Measurements from ENCODE around the gene CHIT1. TPM values are rescaled to one million over a fixed set of nuclear protein-coding genes. Genes with fewer than 3 reads are reported as not detected.
A peak's percentile ranks its signal among the peaks of the same experiment; 100 is the strongest.

Gene CHIT1
- total and polyA plus RNA-seq, 2 of the 8 experiments (the other 6 are each of a cell fraction or from before 2014, with no cell fraction given): not detected

GRCh38 chr1:203173011-203173555 lies 56.4 kb downstream of the CHIT1 start:
- POLR2A ChIA-PET (ENCODE audit: partially characterized antibody): interaction anchor here (1.1 to 1.6 kb wide), 3 partner anchors 55 to 134 kb away, joined by 3 to 6 read pairs (median 3); no protein-coding TSS in a partner anchor
- CTCF ChIA-PET (ENCODE audit: partially characterized antibody): interaction anchor here (0.6 to 16.8 kb wide), 41 partner anchors 9 to 474 kb away, joined by 3 to 511 read pairs (median 7); partner anchors contain the start of genes ADORA1, CHI3L1 and MYOG
- TF ChIP-seq KDM5A (IDR thresholded peaks at IDR 0.05; ENCODE audit: low read length) (no peak), POLR2AphosphoS5 (IDR thresholded peaks at IDR 0.05; ENCODE audit: low read depth, low read length) (no peak), EP300 (IDR thresholded peaks at IDR 0.05; ENCODE audit: borderline replicate concordance in 1 of 2, low read depth in 2 of 2, low read length in 2 of 2) (no peak), E2F6 (IDR thresholded peaks at IDR 0.05) (no peak)

More at GRCh38 chr1:203173011-203173555, 56.4 kb downstream of the CHIT1 start:
- FAIRE-seq (no peak), DNase-seq (ENCODE audit: low read depth in 1 of 2, low spot score in 2 of 2) (no peak)
- Histone ChIP-seq H3K4me1 (replicated peaks in 1 of 4; ENCODE audit: control insufficient read depth in 3 of 4, insufficient read depth in 4 of 4, low read length in 3 of 4) (peaks cover 0 to 7% (median 2%) of the 10 kb centered on the region in 4 experiments; a peak in 4 of 7 replicates), H3K36me3 (ENCODE audit: control insufficient read depth in 2 of 4, insufficient read depth in 4 of 4, low read length in 3 of 4) (no peaks in the 10 kb centered on the region), H3K18ac (ENCODE audit: extremely low read depth, low read length) (no peak overlapping the region), H4K20me1 (replicated peaks in 1 of 2; ENCODE audit: control insufficient read depth in 1 of 2, insufficient read depth in 2 of 2, low read length in 2 of 2) (no peaks in the 10 kb centered on the region), H2BK15ac (ENCODE audit: low read length) (0 out of 2 replicates have a peak overlapping the region, but pooled peaks have one; percentile 72), H3K27ac (ENCODE audit: low read depth, low read length) (no peak overlapping the region), H2BK5ac (ENCODE audit: low read depth, low read length) (no peak overlapping the region), H2BK20ac (ENCODE audit: low read length) (no peak overlapping the region), H3K56ac (replicated peaks; ENCODE audit: insufficient read length, low read depth, low read length) (no peak overlapping the region), H3K4me3 (ENCODE audit: extremely low read depth in 1 of 4, insufficient read depth in 2 of 4, low read depth in 3 of 4, low read length in 4 of 4) (no peak overlapping the region), H2BK120ac (replicated peaks; ENCODE audit: low read depth, low read length) (no peak overlapping the region), H2AFZ (ENCODE audit: low read length) (no peak overlapping the region), H3K23ac (ENCODE audit: insufficient read length) (no peak overlapping the region), H4K8ac (ENCODE audit: extremely low read depth, insufficient read depth, low read length) (no peak overlapping the region), H2AK5ac (ENCODE audit: low read depth, low read length) (no peak overlapping the region), H3K9me3 (ENCODE audit: insufficient read depth in 2 of 2, low read depth in 1 of 2, low read length in 1 of 2) (no peaks in the 10 kb centered on the region), H3K79me1 (ENCODE audit: low read depth, low read length) (no peaks in the 10 kb centered on the region), H3K79me2 (ENCODE audit: control insufficient read depth in 1 of 2, insufficient read depth in 2 of 2, low read length in 2 of 2) (no peaks in the 10 kb centered on the region), H3K23me2 (ENCODE audit: low read depth, low read length) (no peaks in the 10 kb centered on the region), H3K4me2 (ENCODE audit: insufficient read depth in 1 of 2, low read depth in 2 of 2, low read length in 2 of 2) (no peak overlapping the region), H3K4ac (replicated peaks; ENCODE audit: insufficient read length, low read depth, low read length) (no peak overlapping the region), H2BK12ac (ENCODE audit: low read depth, low read length) (no peak overlapping the region), H3K9ac (replicated peaks in 1 of 4; ENCODE audit: extremely low read depth in 1 of 4, low read depth in 3 of 4, low read length in 3 of 4) (no peak overlapping the region), H4K5ac (ENCODE audit: insufficient read length, low read depth, low read length) (no peak overlapping the region), H4K91ac (replicated peaks; ENCODE audit: insufficient read length, low read length) (no peak overlapping the region), H3K27me3 (replicated peaks in 1 of 4; ENCODE audit: control insufficient read depth in 3 of 4, extremely low read depth in 1 of 4, insufficient read depth in 3 of 4, low read length in 3 of 4) (no peaks in the 10 kb centered on the region), H3K14ac (ENCODE audit: insufficient read length) (no peak overlapping the region)
- WGBS, 2 experiments (ENCODE audit: extremely low coverage in 1 of 2, insufficient coverage in 1 of 2, insufficient read length in 1 of 2, insufficient replicate concordance in 2 of 2, low coverage in 1 of 2, low lambda C conversion rate in 2 of 2, missing lambda C conversion rate in 1 of 2): 63% methylated on average over 1 of the region's 2 CpGs; no CpG with 5 or more reads in 1 of the 2 experiments

All from H1 (cell line).